ENCODE results near the gene B4GALT6.

DNA sequence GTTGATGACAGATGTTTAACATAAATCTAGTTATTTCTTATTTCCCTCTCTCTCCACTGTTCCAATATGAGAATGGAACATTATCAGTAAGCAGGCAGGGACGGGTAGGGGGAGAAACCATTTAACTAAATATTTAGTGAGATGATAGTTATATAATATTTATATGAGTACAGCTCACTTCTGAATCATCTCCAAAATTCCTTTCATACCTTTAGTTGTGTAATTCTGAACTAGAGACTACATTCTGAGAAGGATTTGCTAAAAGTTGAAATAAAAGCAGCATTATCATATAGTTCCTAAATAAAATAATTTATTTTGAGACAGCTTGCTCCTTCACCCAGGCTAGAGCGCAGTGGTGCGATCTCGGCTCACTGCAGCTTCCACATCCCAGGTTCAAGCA lies 41.4 kb downstream of the B4GALT6 start:
- TF ChIP-seq, protein P1, sequence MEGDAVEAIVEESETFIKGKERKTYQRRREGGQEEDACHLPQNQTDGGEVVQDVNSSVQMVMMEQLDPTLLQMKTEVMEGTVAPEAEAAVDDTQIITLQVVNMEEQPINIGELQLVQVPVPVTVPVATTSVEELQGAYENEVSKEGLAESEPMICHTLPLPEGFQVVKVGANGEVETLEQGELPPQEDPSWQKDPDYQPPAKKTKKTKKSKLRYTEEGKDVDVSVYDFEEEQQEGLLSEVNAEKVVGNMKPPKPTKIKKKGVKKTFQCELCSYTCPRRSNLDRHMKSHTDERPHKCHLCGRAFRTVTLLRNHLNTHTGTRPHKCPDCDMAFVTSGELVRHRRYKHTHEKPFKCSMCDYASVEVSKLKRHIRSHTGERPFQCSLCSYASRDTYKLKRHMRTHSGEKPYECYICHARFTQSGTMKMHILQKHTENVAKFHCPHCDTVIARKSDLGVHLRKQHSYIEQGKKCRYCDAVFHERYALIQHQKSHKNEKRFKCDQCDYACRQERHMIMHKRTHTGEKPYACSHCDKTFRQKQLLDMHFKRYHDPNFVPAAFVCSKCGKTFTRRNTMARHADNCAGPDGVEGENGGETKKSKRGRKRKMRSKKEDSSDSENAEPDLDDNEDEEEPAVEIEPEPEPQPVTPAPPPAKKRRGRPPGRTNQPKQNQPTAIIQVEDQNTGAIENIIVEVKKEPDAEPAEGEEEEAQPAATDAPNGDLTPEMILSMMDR (conservative IDR thresholded peaks at IDR 0.05; ENCODE audit: low read depth, low read length): no peak
- TF ChIP-seq EZH2 (IDR thresholded peaks at IDR 0.05; ENCODE audit: low read length, unreplicated experiment) (no peak), EZH2phosphoT487 (IDR thresholded peaks at IDR 0.05; ENCODE audit: borderline replicate concordance, low read length) (no peak)

Measured in PC-3 (cell line).